GM18526 (cell line): Measurements from ENCODE around the gene LY6G5B.

Source experiments
- POLR2A ChIP-seq: IDR thresholded peaks from 3 replicates; pipeline ENCODE4 v1.6.1; 2011; ENCODE audit not compliant: insufficient read length; ENCODE audit errors: extremely low read depth

Gene LY6G5B

DNA sequence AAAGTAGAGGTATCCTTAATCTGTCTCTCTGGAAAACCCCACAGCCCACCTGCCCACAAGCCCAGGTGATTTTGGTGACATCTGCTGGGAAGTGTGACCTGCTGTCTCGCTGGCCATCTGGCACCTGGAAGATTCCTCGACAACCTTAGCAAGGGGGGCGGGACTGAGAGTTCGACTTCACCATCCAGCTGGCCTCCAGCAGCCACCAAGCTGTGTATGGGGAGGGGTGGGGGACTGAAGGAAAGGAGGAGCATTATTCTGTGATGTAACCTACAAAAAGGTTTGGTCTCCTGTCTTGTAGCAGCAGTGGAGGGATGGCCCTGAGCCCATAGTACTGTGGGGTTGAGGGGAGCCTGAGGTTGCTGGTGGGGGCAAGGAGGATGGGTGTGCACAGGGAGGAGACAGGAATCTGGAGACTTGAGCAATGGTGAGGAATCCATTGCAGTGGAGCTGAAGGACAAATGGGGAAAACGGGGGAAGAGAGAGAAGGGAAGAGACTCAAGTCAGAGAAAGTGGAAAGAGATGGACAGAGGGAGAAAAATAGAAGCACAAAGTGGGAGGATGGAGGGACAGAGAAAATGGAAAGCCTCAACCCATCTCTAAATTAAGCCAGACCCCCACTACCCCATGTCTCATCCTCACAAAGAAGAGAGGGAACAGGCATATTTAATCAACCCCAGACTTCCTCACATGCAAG, 40.9 kb downstream of the LY6G5B start:
- no peak for TF ChIP-seq POLR2A

DNA sequence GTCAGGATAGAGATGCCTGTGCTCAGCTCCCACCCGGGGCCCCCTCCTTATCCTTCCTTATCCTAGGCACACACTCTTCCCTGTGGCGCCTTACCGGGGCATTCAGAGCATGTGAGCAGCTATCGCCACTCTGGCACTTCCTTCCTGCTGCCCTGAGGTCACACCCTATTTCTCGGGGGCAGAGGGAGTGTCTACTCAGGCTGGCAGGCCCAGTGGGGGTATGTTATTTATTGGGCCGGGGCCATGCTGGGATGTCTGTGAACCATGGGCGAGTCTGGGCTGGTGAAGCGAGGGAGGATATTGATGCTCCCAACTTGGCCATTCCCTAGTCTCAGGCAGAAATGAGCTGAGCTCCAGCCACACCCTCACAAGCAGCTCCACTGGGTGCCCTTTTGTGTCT, 41.5 kb downstream of the LY6G5B start:
- no peak for TF ChIP-seq POLR2A

DNA sequence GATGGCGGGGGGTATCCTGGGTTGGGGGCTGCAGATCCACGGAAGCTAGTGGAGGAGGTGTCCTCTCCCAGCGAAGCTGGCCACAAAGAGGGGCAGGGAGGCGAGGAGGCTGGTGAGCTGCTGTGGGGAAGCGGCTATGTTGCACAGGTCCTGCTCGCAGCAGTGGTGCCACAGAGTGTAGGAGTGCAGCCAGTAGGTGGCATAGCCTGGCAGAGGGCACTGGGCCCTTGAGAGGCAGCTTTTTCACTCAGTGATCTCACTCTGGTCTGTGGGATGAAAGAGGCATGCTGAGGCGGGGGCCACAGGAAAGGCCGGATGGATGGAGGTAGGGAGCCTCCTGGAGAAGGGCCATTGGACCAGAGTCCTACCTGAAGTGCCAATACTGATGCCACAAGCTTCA, 42.5 kb downstream of the LY6G5B start:
- TF ChIP-seq POLR2A = no peak

GRCh38 chr6:31713465-31713864, 43.7 kb downstream of the LY6G5B start:
- no peak for TF ChIP-seq POLR2A

- TF ChIP-seq POLR2A = no peak
These were observed 44.4 kb downstream of the LY6G5B start for GRCh38 chr6:31713991-31714684.

DNA sequence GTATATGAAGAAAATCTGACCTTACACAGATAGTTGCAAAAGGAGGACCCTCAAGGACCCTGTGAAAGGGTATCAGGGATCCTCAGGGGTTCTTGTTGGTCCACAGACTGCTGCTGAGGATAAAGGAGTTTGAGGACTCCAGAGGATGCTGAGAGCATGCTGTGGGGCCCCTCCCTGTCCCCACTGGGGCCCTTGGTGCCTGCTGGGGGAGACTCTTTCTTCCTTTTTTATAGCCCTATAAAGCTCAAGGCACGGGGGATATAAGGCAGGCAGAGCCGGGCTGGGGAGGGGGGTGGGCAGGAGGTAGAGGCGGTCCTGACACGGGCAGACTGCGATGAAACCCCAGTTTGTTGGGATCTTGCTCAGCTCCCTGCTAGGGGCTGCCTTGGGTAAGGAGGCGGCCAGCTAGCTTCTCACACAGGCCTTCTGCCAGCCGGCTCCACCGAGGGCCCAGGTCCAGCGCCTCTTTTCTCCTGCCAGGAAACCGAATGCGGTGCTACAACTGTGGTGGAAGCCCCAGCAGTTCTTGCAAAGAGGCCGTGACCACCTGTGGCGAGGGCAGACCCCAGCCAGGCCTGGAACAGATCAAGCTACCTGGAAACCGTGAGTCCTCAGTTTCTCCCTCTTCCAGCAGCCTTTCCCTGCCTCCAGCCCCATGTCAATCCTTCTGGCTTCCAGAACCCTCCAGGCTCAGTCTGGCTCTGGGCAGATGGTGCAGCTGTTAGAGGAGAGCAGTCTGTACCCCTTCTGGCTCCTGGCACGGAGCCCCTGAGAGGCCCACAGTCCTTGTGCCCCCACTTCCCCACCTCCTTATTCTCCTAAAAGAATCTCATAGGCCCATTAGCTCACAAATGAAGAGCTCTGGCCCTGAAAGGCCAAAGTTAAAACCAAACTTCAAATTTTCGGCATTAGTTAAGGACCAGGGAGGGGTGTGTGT, 45.5 kb downstream of the LY6G5B start, which contains the start of gene LY6G6D:
TSS of gene LY6G6D (plus strand) at position 327 of the 937 bp plus-strand sequence. CDS start at position 335, 8 bp downstream.
- TF ChIP-seq POLR2A = no peak

GRCh38 chr6:31717499-31718222, 47.9 kb downstream of the LY6G5B start:
- TF ChIP-seq POLR2A = no peak

DNA sequence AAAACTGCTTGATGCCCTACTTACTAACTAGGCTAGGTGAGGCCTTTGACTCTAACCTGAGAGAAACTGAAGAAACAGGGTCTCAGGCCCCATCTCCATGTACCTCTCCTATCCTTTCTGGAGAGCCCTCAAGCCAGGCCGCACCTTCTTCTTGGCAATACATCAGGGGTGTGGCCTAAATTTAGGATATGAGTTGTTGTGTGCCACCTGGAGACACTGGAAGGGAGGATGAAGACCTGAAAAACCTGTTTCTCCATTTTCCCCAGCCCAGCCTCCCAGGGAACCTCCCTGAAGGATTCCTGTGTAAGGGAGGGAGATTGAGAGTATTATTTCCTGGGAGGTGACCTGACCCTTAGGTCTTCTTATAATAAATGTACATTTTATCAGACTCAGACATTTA, 48.5 kb downstream of the LY6G5B start:
- TF ChIP-seq POLR2A = no peak

DNA sequence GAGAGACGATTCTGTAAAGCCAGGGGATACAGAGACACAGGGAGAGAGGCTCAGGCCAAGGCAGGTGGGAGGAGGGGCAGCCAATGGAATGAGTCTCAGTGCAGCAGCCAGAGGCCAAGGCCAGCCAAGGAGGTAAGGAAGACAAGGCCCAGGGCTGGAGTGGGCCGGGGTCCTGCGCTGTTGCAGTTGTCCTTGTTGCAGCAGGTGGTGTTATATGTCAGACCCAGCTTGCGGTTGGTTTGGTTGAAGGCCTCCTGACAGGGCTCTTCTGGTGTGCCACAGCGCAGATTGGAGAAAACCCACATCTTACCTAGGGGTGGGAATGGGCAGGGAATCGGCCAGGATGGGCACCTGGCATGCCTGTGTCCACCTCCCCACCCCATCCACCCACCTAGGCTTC, 49.2 kb downstream of the LY6G5B start:
- no peak for TF ChIP-seq POLR2A

GRCh38 chr6:31720196-31720770, 50.5 kb downstream of the LY6G5B start:
- TF ChIP-seq POLR2A = no peak

DNA sequence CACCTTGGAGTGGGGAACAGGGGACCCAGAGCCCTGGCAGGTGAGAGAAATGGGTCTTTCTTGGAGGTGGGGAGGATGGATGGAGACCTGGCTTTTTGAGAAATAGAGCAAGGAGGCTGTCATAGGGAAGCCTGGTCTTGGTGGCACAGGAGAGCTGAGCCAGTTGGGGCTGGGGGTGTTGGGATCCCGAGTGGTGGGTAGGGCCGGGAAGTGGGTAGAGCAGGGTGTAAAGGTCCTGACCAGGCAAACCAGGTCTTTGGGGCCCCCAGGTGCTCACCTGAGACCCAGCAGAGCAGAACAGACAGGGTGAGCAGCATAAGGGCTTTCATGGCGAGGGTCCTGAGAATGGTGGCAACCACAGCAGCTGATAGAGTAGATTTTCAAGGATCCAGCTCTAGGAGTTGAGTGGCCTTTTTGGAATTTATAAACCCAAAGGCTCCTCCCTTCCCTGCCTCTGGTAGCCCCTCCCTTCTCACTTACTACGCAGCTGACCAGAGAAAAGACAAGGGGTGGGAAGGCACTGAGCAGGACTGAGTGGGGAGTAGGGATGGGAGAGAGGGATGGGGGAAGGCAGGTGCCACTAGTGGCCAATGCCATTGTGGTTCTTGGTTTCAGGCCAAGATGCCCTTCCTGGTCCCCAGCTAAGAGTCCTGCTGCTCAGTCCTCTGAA, 51.7 kb downstream of the LY6G5B start, which contains the start of gene LY6G6C:
TSS of gene LY6G6C (minus strand) at position 396 of the 670 bp plus-strand sequence. CDS start at position 329, 67 bp downstream.
- TF ChIP-seq POLR2A = no peak

- TF ChIP-seq POLR2A = no peak
These were observed 52.4 kb downstream of the LY6G5B start for GRCh38 chr6:31722173-31722572.
